ENCODE results near the gene CRYL1.

CRYL1 gene

DNA sequence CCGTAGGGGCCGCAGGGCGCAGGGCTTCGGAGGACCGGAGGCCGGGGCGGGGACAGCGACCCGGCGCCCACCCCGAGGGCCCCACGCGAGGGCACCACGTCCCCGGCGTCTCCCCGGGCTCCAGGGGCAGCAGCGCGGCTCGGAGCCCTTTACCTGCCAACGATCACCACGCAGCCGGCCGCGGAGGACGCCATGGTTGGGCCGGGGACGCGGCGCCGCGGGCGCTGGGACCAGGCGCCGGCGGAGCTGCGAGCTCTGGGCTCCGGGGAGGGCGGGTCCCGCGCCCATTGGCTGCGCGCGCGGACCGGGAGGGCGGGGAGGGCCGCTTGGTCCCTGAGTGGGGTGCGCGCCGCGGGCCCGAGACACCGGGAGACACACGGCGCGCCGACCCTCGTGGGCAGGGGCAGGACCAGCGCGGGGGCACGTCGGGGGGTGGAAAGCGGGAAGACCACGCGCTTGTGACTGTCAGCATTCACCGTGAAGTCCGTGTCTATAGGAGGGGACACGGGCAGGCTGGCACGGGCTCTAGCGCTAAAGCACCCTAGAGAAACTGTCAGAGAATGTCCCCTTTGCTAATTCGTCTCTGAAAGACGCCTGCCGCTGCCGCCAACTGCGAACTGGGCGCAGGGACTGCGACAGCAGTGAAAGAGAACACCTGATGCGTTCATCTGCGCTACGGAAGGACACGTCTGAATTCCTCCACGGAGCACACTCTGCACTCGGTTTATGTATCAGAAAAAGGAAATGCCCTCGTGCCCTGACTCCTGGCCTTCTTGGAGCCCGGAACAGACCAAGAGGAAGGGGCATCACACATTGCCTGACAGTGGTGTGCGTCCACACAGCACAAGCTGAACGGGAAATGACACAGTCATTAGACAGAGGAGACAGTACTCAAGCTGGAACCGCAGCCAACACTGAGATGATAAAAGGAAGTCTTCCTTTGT is at the start of gene CRYL1:
Gene CRYL1, minus strand, starts transcription at position 257 of the 944 bp plus-strand sequence. Its CDS starts 63 bp downstream, at position 194.
- peak; percentile 35 for DNase-seq

- no peak for DNase-seq
These were observed 48.0 kb upstream of the CRYL1 start for GRCh38 chr13:20573636-20574035.

GRCh38 chr13:20573186-20573585 is 47.5 kb upstream of the CRYL1 start:
- DNase-seq: no peak

DNA sequence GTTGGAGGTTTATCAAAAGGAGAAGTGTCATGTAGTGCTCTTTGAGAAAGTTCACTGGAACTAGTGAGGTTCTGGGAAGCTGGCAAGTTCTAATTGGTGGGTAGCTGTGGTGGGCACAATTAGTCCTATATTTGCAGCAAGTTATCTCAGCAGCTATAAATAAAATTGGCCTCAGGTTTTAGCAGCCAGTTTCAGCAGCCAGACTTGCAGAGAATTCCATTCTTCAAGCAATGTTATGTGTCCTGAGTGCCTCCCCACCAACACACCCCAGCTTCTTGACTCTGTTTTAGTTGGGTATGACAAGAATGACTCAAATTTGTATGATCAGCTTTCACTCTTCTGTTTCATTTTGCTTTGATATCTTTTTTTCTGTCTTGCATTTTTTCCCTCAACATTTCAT is 46.0 kb upstream of the CRYL1 start:
- DNase-seq: no peak

DNA sequence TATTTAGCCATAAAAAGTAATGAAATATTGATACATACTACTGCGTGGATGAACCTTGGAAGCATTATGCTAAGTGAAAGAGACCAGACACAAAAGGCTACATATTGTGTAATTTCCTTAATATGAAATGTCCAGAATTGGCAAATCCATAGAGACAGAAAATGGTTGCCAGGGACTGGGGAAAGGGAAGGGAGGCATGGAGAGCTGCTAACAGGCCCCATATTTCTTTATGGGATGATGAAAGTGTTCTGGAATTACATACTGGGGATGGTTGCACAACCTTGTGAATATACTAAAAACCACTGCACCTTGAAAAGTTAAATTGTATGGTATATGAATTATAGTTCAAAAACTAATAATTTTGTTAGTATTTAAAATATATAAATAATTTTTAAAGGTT is 44.9 kb upstream of the CRYL1 start:
- no peak for DNase-seq

DNA sequence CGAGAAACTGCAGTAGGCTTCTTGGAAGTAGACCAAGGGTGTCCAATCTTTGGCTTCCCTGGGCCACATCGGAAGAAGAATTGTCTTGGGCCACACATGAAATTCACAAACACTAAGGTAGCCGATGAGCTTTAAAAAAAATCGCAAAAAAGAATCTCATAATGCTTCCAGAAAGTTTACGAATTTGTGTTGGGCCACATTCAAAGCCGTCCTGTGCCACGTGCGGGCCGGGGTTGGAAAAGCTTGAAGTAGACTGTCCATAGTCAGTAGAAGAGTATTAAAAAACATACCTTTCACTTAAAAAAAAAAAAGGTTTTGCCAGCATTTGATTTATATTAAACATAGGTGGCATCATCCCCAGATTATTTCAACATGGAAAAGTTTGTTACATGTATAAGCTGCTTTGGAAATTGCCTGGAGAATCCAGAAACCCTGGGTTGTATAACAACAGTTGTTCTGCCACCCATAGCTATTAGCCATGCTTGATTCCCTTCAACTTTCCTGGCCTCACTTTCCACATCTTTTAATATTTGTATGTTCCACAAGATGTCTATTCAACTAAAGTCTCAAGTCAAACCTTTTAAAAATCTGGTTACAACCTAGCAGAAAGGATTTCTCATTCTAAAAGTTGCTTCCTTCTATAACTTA is 42.3 kb upstream of the CRYL1 start:
- no peak for DNase-seq

- peak; percentile 78 for DNase-seq
These were observed 41.5 kb upstream of the CRYL1 start, which contains the start of gene IFT88 for GRCh38 chr13:20566898-20567874. Gene IFT88, plus strand, starts transcription at chr13:20567157. Its CDS starts 7,229 bp downstream, at chr13:20574386.

GRCh38 chr13:20566468-20566897 is 40.8 kb upstream of the CRYL1 start:
- DNase-seq: peak; percentile 32

DNA sequence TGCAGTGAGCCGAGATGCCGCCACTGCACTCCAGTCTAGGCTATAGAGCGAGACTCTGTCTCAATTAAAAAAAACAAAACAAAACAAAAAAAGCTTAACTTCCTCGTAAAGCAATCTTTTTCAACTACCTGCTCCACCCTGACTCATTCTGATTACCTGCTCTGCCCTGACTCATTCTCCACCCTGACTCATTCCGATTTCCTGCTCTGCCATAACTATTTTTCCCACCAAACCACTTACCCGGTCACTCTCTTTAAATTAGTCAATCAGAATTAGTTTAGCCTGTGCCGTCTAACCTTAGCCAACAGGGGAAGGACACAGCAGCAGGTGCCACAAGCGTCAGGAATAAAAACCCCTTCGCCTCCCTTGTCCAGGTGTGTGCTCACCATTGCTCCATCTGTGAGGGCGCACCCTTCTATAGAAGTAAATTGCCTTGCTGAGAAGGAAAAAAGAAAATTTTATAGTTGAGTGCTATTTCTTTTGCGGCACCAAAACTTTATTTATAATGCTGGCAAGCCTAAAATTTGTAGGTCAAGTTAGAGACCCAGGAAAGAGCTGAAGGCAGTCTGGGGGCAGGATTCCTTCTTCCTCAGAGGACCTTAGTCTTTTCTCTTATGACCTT is 39.6 kb upstream of the CRYL1 start:
- no peak for DNase-seq

- no peak for DNase-seq
These were observed 36.1 kb upstream of the CRYL1 start for GRCh38 chr13:20561741-20562140.

DNA sequence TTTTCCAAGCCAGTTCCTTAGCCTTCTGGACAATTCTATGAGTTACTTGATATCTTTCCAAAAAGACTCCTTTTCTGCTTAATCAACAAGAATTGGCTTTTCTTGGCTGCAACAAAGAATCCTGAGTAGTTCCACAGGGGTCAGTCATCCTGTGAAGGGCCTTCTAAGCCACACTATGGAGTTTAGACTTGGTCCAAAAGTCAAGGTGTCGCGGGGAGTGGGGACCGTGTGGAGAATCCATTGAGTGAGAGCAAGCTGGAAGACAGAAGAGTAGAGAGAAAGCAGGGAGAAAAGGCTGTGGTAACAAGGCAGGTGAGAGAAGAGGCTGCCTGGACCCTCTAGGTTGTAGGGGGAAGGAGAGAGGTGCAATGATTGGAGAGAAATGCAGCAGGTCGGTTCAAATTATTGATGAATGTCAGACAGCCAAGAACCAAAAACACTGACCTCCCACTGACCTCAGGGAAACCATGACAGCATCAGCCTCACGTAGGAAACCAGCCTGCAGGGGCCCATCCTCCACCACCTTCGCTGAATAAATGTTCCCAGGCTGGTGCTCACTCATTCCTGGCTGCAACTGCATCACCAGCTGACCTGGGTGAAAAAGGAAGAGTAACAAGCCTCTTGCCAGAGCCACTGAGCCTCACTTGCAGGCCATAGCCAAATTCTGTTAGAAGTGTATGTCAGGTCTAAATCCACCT is 34.2 kb upstream of the CRYL1 start:
- DNase-seq: no peak

DNA sequence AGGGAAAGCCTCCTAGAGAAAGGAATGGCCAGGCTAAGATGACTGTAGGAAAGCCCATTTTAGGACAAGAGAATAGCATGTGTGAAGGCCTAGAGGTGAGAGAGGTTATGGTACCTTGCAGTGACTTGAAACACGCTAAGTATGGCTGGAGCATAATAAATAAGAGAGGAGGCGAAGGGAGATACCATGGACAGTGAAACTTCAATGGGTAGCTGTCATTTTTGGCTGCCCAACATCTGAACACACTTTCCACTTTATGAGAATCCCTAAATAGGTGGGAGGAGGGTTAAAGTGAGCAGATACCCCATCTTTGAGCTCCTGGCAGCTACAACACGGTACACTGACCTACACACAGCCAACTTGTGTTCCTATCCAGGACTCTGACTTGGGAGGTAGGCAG is 33.3 kb upstream of the CRYL1 start:
- no peak for DNase-seq

DNA sequence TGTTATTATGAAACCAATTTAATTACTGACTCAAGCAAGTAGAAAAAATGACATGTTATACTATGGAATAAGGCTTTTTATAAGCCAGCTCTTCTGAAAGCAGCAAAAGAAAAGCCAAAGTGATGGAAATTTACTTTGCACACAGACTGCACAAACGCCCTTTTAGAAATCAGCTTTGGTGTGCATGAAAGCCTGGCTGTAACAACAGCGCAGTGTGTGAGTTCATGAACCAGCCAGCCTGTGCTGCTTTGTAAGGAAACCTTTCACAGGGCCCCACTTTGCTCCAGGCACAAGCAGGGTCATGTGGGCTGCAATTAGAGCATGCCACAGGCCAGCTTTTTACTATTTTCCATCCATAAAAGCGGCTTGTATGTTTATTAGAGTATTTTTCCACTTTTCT is 27.7 kb upstream of the CRYL1 start:
- DNase-seq: no peak

DNA sequence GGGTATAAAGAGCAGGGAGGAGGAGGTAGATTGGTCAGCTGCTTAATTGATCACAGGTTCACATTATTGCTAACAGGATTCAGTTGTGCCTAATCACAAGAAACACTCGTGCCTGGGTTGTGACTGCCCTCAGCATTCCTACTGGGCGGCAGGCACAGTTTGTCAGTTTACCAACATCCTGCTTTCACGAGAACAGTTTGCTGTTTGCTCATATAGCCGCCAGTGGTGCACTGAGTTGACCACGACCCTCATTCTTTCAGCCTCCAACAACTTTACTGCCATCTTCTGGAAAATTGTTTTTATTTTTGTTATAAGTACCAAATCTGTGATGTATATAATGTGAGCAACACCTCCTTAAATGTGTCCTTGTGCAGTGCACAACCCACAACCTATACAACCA is 25.1 kb upstream of the CRYL1 start:
- DNase-seq: no peak

DNA sequence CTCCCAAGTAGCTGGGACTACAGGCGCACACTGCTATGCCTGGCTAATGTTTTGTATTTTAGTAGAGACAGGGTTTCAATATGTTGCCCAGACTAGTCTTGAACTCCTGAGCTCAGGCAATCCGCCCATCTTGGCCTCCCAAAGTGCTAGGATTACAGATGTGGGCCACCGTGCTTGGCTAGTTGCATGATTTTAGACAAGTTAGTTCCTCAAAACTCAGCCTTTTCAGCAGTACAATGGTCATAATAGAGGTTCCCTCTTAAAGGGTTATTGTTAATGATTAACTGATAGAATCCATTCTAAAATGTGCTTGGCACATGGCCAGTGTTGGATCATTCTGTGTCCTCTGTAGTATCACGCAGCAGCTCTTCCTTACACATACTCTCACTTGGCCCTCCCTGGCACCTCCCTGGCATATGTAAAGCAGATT is 21.8 kb upstream of the CRYL1 start:
- no peak for DNase-seq

- no peak for DNase-seq
These were observed 20.9 kb upstream of the CRYL1 start for GRCh38 chr13:20546556-20546955.

DNA sequence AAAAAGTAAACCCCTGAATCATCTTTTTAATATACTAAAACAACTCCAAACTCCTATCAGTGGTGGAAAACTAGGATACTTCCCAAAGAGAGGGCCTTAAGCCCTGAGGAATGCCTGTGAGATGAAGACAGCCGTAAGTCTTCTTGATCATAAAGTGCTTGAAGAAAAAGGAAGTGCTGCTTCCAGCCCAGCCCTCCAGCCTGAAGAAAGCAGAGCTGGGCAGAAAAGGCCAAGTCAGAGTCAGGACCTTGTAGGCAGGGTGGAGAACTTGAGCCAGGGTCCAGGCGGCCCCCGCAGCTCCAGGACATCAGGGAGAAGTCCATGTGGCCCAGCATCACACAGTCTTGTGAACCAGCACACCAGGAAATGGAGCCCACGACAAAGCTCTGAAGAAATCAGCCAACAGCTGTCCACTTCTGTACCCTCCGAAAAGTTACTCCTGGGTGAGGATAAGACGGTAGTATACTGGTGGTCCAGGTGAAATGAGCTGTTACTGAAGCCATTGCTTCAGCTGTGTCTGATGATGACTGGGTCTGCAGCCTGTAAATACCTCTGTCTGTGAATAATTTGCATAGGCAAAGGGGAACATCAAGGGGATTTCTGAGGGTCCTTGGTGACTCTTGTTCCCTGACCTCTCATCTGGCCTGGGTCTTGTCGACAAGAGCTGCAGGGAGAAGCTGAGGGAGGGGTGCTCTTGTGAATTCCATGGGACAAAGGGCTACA is 18.7 kb upstream of the CRYL1 start:
- no peak for DNase-seq

DNA sequence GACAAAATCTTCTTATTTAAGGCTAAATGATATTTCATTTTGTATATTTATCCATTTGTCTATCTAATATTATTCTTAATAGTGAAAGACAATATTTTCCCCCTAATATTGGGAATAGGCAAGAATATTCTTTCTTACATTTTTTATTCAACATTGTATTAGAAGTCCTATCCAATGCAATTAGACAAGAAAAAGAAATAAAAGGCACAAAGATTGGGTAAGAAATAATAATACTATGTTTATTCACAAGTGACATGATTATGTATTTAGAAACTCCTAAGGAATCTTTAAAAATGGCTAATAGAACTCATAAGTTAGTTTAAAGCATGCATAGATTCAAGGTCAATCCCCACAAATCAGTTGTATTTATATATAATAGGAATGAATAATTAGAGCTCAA is 11.3 kb upstream of the CRYL1 start:
- no peak for DNase-seq

GRCh38 chr13:20534038-20534608 is 8.5 kb upstream of the CRYL1 start:
- DNase-seq: no peak

DNA sequence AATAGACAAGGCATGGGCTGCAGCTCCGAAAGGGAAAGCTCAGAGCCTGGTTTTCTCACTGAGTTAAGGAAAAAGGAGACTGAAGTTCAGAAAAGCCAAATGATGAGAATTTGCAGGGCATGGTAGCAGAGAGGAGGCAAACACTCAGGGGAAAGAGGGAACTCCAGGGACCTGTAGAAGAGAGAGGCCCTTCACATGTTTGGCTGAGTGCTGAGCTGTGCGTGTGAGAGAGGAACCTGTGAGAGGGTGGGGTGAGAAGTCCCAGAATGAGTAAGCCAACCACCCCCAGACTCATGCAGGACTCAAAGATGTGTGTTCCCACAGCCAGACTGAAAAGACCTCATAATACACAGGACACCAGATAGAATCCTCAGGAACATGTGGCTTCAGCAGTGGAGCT is 2.8 kb upstream of the CRYL1 start:
- DNase-seq: no peak

GRCh38 chr13:20526664-20527063 is 1.0 kb upstream of the CRYL1 start:
- DNase-seq: no peak

All from amniotic stem cell (primary cell).